Coronary artery (tissue), 2 donors: Measurements from ENCODE around the gene ARHGAP23.

Experiments
- DNase-seq: peaks from one replicate; pipeline ENCODE4 v3.0.0-alpha.2; 2017; ENCODE audit warnings: low spot score
- H3K27ac ChIP-seq, 2 donors: fragments of 200-600 bp; sonication (generic); one replicate each; pipeline ENCODE4 v1.5.1; 2016 to 2019
- H3K4me3 ChIP-seq: fragments of 200-600 bp; sonication (generic); 2 replicates; pipeline ENCODE4 v1.5.1; 2016; ENCODE audit warnings: mild to moderate bottlenecking, moderate library complexity
- TF ChIP-seq, protein P1 (sequence below): fragments of 200-600 bp; sonication (generic); IDR thresholded peaks from one replicate; pipeline ENCODE4 v1.5.1; 2019; ENCODE audit warnings: antibody characterized with exemption

Gene ARHGAP23

DNA sequence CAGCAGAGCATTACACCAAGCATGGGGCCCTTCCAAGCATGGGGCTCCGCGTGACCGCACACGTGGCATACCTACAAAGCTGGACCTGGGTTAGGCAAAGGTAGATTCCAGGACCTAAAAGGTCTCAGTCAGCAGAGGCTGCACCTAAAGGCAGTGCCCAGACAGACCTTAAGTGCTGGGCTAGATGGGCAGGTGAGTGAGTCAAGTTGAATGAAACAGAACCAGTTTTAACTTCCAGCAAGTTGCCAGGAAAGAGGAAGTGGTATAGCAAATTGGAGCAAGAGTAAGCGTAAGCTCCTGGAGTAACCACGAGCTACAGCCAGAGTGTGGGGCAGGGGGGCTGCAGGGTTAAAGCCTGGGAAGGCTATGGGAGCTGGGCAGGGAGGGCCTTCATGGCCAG lies 128.0 kb downstream of the ARHGAP23 start:
- DNase-seq, result no peak
- H3K4me3 ChIP-seq, result no peak overlapping the region
- H3K27ac ChIP-seq, result no peak overlapping the region
- TF ChIP-seq, protein P1, sequence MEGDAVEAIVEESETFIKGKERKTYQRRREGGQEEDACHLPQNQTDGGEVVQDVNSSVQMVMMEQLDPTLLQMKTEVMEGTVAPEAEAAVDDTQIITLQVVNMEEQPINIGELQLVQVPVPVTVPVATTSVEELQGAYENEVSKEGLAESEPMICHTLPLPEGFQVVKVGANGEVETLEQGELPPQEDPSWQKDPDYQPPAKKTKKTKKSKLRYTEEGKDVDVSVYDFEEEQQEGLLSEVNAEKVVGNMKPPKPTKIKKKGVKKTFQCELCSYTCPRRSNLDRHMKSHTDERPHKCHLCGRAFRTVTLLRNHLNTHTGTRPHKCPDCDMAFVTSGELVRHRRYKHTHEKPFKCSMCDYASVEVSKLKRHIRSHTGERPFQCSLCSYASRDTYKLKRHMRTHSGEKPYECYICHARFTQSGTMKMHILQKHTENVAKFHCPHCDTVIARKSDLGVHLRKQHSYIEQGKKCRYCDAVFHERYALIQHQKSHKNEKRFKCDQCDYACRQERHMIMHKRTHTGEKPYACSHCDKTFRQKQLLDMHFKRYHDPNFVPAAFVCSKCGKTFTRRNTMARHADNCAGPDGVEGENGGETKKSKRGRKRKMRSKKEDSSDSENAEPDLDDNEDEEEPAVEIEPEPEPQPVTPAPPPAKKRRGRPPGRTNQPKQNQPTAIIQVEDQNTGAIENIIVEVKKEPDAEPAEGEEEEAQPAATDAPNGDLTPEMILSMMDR, result no peak

DNA sequence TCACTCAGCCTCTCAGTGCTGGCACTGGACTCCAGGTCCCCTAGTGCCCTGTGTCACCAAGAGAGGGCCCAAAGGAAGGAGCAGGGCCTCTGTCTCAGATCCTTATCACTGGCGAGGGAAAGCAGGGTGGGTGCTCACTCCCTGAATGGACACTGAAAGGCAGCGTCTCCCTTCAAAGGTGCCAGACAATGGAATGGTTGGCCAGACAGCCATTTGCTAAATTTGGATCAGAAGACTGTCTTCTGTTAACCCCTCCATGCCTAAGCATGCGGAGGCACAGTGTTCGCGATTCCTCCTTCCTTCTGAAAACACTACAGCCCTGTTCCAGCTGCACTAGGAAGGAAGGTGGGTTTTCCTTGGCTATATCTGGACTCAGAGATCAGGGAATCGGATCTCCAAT lies 129.1 kb downstream of the ARHGAP23 start:
- TF ChIP-seq, protein P1, result no peak
- no peak for DNase-seq
- Histone ChIP-seq H3K4me3 (peak overlapping the region; percentile 73), H3K27ac (no peak overlapping the region)

DNA sequence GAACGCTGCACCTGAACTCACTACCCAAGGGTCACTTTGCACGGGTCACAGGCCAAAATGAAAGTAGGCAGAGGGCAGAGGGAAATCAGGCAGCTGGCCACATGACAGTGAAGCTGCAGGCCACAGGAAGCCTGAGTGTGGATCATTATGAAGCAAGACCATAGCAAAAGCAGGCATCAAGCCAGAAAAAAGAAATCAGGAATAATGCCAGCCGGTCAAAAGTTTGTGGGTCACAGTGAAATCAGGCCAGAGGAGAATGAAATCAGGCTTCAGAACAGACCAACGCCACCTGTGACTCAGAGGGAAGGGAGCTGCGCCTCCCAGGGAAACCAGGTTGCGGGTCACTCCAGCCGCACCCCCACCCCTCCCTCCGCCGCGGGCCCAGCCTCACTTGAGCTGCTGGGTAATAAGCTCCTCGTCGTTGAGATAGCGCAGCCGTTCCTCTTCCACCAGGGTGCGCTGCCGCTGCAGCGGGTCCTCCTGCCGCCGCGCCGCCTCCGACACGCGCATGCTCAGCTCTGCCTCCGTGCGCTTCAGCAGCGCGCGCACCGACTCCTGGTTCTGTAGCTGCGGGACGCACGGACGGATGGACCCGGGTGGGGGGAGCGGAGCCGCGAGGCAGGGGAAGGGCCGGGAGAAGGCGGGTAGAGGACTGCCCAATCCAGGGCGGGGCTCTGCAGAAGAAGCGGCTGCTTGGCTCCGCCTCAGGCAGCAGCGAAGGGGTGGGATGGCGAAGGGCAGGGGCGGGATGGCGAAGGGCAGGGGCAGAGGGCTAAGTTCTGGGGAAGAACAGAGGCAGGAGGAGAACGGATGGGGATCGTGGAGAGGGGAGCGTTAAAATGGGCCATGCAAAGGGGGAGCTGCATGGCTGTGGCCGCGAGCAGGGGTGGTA lies 129.8 kb downstream of the ARHGAP23 start:
- H3K27ac ChIP-seq, result peak overlapping the region in 1 of 2 donors; percentile 51

DNA sequence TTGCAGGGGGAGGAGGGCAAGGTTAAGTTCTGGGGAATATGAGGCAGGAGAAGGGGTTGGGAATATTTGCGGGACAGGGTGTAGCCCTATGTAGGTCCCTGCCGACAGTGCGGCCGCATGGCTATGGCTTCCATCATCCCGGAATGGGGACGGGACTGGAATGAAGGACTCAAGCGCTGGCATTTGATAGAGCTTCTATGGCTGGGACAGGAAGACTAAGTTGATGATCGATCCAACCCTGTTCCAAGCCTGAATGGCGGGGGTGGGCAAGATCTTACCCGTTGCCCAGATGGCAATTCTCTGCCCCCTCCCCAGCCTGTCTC lies 130.4 kb downstream of the ARHGAP23 start:
- peak overlapping the region; percentile 73 for H3K4me3 ChIP-seq
- no peak for DNase-seq
- TF ChIP-seq, protein P1, result no peak
- H3K27ac ChIP-seq, result peak overlapping the region in 1 of 2 donors; percentile 51

More for the DNA sequence above, 129.8 kb downstream of the ARHGAP23 start:
- peak; percentile 88 for DNase-seq
- TF ChIP-seq, protein P1, result peak; percentile 88
- peak overlapping the region; percentile 73 for H3K4me3 ChIP-seq

DNA sequence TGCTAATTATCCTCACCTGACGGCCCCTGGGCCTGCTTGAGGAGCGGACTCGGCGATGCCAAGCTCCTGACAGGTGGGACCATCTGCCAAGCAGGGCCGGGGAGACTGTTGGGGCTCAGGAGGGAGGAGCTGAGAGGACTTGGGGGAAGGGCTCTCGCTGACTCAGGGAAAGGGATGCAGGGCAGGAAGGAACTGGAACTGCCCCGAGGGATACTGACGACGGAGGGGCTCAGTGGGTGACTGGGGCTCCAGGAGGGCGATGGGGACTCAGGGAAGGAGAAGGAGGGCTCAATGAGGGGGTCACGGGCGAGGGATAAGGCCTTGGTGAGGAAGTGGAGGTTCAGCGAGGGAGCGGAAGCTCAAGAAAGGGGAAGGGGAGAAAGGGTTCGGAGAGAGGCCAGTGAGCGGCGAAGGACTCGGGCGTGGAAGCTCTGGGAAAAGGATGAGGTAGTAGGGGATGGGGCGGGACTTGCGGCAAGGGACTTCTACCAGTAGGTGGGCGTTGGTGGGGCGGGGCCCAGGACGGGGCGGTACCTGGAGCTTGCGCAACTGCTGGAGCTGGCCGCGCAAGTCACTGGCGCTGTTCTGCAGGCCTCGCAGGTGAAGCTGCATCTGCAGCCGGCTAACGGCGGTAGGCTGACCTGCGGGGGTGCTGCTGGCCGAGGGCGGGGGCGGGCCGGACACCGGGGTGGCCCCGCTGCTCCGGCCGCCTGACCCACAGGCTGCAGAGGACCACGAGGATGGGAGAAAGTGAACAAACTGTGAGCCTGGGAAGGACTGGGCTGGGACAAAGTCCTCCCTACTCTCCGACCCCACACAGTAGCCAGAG lies 131.0 kb downstream of the ARHGAP23 start:
- TF ChIP-seq, protein P1, result no peak
- Histone ChIP-seq H3K27ac (peak overlapping the region in 1 of 2 donors; percentile 51), H3K4me3 (peak overlapping the region; percentile 73)
- no peak for DNase-seq

DNA sequence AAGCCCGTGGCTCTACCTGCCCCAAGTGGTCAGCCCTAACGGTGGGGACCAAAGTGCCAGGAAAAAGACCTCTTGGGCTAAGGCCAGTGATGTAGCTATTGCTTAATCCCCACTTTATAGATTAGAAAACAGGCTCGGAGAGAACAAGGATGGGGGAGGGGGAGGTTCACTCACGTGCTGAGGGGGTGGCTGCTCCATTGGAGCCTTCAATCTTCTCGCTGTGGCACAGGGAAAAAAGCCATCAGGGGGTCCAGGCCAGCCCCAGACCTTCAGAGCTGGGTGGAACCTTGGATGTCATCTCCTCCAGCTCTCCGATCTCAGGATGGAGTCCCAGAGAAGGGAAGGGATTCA lies 131.6 kb downstream of the ARHGAP23 start:
- H3K27ac ChIP-seq, result no peak overlapping the region
- TF ChIP-seq, protein P1, result no peak
- no peak for DNase-seq
- H3K4me3 ChIP-seq, result peak overlapping the region; percentile 73
